Type B pancreatic cell (in vitro differentiated cells): ENCODE measurements around the gene RBP3. TPM values are rescaled to one million over a fixed set of nuclear protein-coding genes. Genes with fewer than 3 reads are reported as not detected.
"Not testable (repeated sequence)": the region's sequence is repeated elsewhere in the genome, so short reads cannot be mapped to it uniquely, and the experiment has no call there.

Experiments used
- DNase-seq: peaks from one replicate; pipeline ENCODE4 v3.0.0; 2021; ENCODE audit warnings: mixed read lengths; ENCODE audit not compliant: unreplicated experiment; ENCODE audit errors: extremely low spot score
- H3K27ac Mint-ChIP-seq: 2 replicates; pipeline ENCODE4 v1.8.0; 2021; ENCODE audit warnings: mild to moderate bottlenecking, mixed read lengths
- H3K27me3 Mint-ChIP-seq: 2 replicates; pipeline ENCODE4 v1.8.0; 2021; ENCODE audit warnings: mixed read lengths
- H3K36me3 Mint-ChIP-seq: 2 replicates; pipeline ENCODE4 v1.8.0; 2021; ENCODE audit warnings: mixed read lengths
- H3K4me1 Mint-ChIP-seq: one replicate; pipeline ENCODE4 v1.8.0; 2021; ENCODE audit warnings: mixed read lengths; ENCODE audit not compliant: unreplicated experiment
- H3K4me3 Mint-ChIP-seq: 2 replicates; pipeline ENCODE4 v1.8.0; 2021; ENCODE audit warnings: mild to moderate bottlenecking, mixed read lengths
- H3K9me3 Mint-ChIP-seq: 2 replicates; pipeline ENCODE4 v1.8.0; 2021; ENCODE audit warnings: mixed read lengths
- total RNA-seq: library from RNA; stranded (reverse); gene quantifications from 2 replicates; pipeline ENCODE4 v1.2.1, GENCODE V29; 2021; ENCODE audit warnings: low replicate concordance
- TF ChIP-seq, protein P1 (sequence below): fragments of 200-600 bp; sonication (generic); conservative IDR thresholded peaks from 2 replicates; pipeline ENCODE4 v1.5.0; 2021; ENCODE audit warnings: antibody characterized with exemption, mild to moderate bottlenecking

Gene RBP3
- total RNA-seq, 1 donor from 2014 or later: not detected

DNA sequence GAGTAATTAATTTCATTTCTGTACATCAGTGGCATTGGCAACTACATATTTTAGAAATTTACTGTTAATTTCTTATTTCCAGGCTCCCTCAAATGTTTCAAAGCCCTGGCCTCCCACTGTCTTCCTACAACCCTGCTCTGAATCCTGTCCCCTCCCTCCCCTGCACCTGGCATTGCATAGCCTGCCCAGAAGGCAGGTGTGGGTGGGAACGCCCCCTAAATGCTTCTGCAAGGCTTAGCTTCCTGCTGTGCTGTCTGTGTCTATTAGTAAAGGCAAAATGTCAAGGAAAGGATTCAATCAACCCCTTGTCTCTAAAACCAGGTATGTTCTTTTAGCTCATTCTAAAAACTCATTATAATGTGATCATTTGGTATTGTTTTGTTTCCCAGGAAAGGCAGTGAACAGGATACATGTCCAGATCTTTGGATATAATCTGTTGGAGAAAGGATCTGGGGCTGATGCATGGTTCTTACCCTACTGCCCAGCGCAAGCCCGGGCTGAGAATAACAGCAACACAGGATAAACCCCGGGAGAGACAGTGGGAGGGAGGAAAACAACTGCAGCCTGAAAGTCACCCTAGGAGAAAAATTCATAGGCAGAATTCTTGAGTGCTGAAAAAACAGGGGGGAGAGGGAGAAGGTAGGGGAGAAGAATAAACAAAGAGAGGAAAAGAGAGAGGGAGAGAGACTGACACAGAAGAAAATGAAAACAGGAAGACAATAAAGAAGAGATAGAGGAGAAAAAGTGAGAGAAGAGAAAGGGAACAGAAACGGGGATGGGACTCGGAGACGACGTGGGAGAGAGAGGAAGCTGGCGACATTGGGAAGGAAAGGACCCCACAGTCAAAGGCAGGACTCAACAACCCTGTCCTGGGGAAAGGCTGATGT lies 35.3 kb downstream of the RBP3 start:
- Mint-ChIP-seq H3K36me3 (no peaks in the 10 kb centered on the region), H3K27me3 (peaks cover 46% of the 10 kb centered on the region), H3K27ac (peak overlapping the region; percentile 61), H3K9me3 (no peaks in the 10 kb centered on the region), H3K4me1 (peaks cover 23% of the 10 kb centered on the region), H3K4me3 (peak overlapping the region; percentile 92)
- peak; percentile 16 for DNase-seq
- TF ChIP-seq, protein P1, sequence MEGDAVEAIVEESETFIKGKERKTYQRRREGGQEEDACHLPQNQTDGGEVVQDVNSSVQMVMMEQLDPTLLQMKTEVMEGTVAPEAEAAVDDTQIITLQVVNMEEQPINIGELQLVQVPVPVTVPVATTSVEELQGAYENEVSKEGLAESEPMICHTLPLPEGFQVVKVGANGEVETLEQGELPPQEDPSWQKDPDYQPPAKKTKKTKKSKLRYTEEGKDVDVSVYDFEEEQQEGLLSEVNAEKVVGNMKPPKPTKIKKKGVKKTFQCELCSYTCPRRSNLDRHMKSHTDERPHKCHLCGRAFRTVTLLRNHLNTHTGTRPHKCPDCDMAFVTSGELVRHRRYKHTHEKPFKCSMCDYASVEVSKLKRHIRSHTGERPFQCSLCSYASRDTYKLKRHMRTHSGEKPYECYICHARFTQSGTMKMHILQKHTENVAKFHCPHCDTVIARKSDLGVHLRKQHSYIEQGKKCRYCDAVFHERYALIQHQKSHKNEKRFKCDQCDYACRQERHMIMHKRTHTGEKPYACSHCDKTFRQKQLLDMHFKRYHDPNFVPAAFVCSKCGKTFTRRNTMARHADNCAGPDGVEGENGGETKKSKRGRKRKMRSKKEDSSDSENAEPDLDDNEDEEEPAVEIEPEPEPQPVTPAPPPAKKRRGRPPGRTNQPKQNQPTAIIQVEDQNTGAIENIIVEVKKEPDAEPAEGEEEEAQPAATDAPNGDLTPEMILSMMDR: no peak

DNA sequence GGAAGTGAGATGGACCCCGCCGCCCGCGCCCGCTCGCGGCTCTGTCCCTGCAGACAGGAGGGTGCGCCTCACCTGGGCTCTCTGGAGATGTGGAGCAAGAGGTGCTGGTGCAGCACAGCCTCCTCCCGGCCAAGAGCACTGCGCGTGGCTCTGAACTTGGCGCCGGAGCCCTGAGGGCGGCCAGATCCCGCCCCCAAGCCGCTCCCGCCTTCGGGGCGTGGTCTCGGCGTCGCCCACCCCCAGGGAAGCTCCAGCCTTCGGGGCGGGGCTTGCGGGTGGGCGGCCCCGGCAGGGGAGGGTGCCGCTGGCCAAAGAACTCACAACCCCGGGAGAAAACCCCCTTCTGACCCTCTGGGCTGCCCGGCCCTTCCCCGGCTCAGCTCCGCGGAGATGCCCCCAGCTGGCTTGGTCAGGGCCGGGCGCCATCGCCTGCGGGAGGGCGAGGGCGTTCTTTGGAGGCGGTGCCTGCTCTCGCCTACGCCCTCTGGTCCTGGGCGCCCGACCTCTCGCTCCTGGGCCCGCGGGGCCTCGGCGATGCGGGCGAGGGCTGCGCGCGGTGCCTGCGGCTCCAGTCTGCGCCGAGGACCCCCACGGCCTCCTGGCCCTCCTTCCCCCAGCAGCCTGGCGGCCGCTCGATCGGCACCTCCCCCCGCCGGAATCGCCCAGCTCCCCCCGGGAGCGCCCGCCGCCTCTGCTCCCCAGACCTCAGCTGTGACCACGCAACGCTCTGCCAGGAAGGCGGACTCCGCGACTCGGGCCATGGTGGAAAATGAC lies 36.2 kb downstream of the RBP3 start, which contains the start of gene ZNF488:
Gene ZNF488, minus strand, starts transcription at position 146 of the 774 bp plus-strand sequence. CDS start 15,464 bp downstream, outside the sequence.
- TF ChIP-seq, protein P1: no peak
- Mint-ChIP-seq H3K9me3 (no peaks in the 10 kb centered on the region), H3K4me1 (peaks cover 19% of the 10 kb centered on the region), H3K27ac (peak within 1 kb of the TSS; percentile 61), H3K4me3 (peak within 1 kb of the TSS; percentile 92), H3K27me3 (peaks cover 41% of the 10 kb centered on the region), H3K36me3 (no peaks in the 10 kb centered on the region)
- DNase-seq: peak; percentile 84

DNA sequence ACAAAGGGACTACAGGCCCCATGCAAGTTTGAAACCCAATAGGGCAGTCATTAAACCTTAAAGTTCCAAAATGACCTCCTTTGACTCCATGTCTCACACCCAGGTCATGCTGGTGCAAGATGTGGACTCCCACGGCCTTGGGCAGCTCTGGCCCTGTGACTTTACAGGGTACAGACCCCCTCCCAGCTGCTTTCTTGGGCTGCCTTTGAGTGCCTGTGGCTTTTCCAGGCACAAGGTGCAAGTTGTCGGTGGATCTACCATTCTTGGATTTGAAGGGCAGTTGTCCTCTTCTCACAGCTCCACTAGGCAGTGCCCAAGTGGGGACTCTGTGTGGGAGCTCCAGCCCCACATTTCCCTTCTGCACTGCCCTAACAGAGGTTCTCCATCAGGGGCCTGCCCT lies 37.9 kb downstream of the RBP3 start:
- not testable (repeated sequence) for H3K4me3 Mint-ChIP-seq, H3K36me3 Mint-ChIP-seq, H3K9me3 Mint-ChIP-seq, H3K27ac Mint-ChIP-seq
- H3K27me3 Mint-ChIP-seq: peaks cover 24% of the 10 kb centered on the region
- H3K4me1 Mint-ChIP-seq: peaks cover 13% of the 10 kb centered on the region
- peak; percentile 24 for DNase-seq

DNA sequence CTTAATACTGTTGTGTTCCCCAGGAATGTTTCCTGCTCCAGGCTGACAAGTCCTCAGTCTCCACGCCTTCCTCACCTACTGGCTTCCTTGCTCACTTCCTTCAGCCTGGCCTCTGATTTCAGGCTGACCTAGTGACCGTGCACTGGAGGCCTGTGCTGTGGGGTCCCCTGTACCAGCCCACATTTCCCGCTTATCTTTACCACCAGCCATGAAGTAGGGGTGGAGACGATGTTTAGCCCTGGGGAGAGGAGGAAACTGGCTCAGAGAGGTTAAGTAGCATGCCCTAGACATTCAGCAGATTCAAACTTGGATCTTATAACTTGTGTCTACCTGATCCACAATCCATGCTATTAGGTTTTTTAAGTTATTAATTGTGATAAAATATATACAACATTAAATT lies 40.7 kb downstream of the RBP3 start:
- H3K4me3 Mint-ChIP-seq: no peak overlapping the region
- H3K9me3 Mint-ChIP-seq: no peaks in the 10 kb centered on the region
- H3K36me3 Mint-ChIP-seq: no peaks in the 10 kb centered on the region
- peak; percentile 32 for DNase-seq
- TF ChIP-seq, protein P1: no peak
- H3K27me3 Mint-ChIP-seq: peaks cover 8% of the 10 kb centered on the region
- H3K4me1 Mint-ChIP-seq: peaks cover 4% of the 10 kb centered on the region
- no peak overlapping the region for H3K27ac Mint-ChIP-seq

DNA sequence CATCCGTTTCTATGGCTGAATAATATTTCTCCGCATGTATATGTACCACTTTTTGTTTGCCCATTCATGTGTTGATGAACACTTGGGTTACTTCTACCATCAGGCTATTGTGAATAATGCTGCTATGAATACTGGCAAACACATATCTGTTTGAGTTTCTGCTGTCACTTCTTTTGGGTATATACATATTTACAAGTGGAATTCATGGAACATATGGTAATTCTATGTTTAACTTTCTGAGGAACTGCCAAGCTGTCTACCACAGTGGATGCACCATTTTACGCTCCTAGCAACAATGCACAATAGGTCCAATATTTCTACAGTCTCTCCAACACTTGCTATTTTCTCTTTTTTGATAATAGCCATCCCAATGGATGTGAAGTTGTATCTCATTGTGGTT lies 41.5 kb downstream of the RBP3 start:
- TF ChIP-seq, protein P1: no peak
- Mint-ChIP-seq H3K4me1 (peaks cover 4% of the 10 kb centered on the region), H3K36me3 (no peaks in the 10 kb centered on the region), H3K9me3 (no peaks in the 10 kb centered on the region), H3K27me3 (peaks cover 7% of the 10 kb centered on the region), H3K27ac (no peak overlapping the region), H3K4me3 (no peak overlapping the region)
- no peak for DNase-seq

DNA sequence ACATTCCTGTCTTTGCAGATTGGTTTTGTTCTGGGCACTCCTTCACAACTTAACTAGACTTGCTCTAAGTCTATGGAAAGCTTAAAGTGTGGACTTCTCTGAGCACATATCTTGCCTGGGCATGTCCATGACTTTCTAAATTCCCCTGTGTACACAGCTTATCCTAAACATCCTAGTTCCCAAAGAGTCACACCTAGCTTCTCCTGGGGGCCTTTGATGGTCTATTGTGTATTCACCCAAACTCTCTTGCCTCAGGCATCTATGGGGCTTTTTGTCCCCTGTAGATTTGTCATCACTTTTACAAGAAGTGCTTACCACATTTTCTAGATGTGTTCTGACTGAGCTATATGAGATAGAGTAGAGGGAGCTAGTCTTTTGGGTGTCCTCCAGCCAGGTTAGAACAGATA lies 48.2 kb downstream of the RBP3 start:
- peaks cover 11% of the 10 kb centered on the region for H3K9me3 Mint-ChIP-seq
- H3K36me3 Mint-ChIP-seq: peaks cover 3% of the 10 kb centered on the region
- TF ChIP-seq, protein P1: no peak
- H3K27me3 Mint-ChIP-seq: no peaks in the 10 kb centered on the region
- H3K27ac Mint-ChIP-seq: peak overlapping the region; percentile 84
- H3K4me1 Mint-ChIP-seq: peaks cover 7% of the 10 kb centered on the region
- DNase-seq: no peak
- H3K4me3 Mint-ChIP-seq: no peak overlapping the region
